ENCODE results near the gene ELMO3. TPM values are rescaled to one million over a fixed set of nuclear protein-coding genes. Genes with fewer than 3 reads are reported as not detected.

The ELMO3 gene
- total and polyA plus RNA-seq, 2 of the 13 experiments (the other 11 are each of a cell fraction or from before 2014, with no cell fraction given), result 2.6 to 4.0 TPM

- TF ChIP-seq POGZ (CRISPR knock-in tag; IDR thresholded peaks at IDR 0.05) (0 out of 2 replicates have a peak, but pooled peaks have one; percentile 11), HIVEP1 (CRISPR knock-in tag; IDR thresholded peaks at IDR 0.05) (0 out of 2 replicates have a peak, but pooled peaks have one; percentile 6), SALL2 (CRISPR knock-in tag; IDR thresholded peaks at IDR 0.05) (peak; percentile 63; the same call in 1 of the 2 replicates), BATF2 (CRISPR knock-in tag; IDR thresholded peaks at IDR 0.05) (peak; percentile 45; the same call in 1 of the 2 replicates), DMAP1 (CRISPR knock-in tag; IDR thresholded peaks at IDR 0.05) (peak; percentile 88; the same call in 1 of the 2 replicates), IRX3 (CRISPR knock-in tag; IDR thresholded peaks at IDR 0.05; ENCODE audit: borderline replicate concordance, low read depth) (no peak), FOXO1 (CRISPR knock-in tag; IDR thresholded peaks at IDR 0.05) (peak; percentile 5; the same call in 1 of the 2 replicates), MYNN (CRISPR knock-in tag; IDR thresholded peaks at IDR 0.05; ENCODE audit: low read depth) (no peak), ZGPAT (CRISPR knock-in tag; IDR thresholded peaks at IDR 0.05) (peak; percentile 62; the same call in 1 of the 2 replicates), EED (CRISPR knock-in tag; IDR thresholded peaks at IDR 0.05) (peak; percentile 7; the same call in 1 of the 2 replicates), THYN1 (CRISPR knock-in tag; IDR thresholded peaks at IDR 0.05; ENCODE audit: borderline replicate concordance, low read depth) (0 out of 2 replicates have a peak, but pooled peaks have one; percentile 53), ZNF572 (CRISPR knock-in tag; IDR thresholded peaks at IDR 0.05) (peak; percentile 95; the same call in 1 of the 2 replicates), ZNF274 (CRISPR knock-in tag; IDR thresholded peaks at IDR 0.05) (0 out of 2 replicates have a peak, but pooled peaks have one; percentile 41), ZSCAN20 (CRISPR knock-in tag; IDR thresholded peaks at IDR 0.05; ENCODE audit: borderline replicate concordance) (0 out of 2 replicates have a peak, but pooled peaks have one; percentile 30), GABPB1 (CRISPR knock-in tag; IDR thresholded peaks at IDR 0.05) (peak; percentile 74; the same call in 1 of the 2 replicates), TOPORS (CRISPR knock-in tag; IDR thresholded peaks at IDR 0.05) (0 out of 2 replicates have a peak, but pooled peaks have one; percentile 59), PRPF4 (IDR thresholded peaks at IDR 0.05; ENCODE audit: low read depth, low read length, poor library complexity, severe bottlenecking) (no peak), CHD2 (IDR thresholded peaks at IDR 0.05; ENCODE audit: low read depth, low read length) (no peak), ZNF790 (CRISPR knock-in tag; IDR thresholded peaks at IDR 0.05; ENCODE audit: borderline replicate concordance) (no peak), SP5 (CRISPR knock-in tag; IDR thresholded peaks at IDR 0.05; ENCODE audit: borderline replicate concordance, low read depth) (0 out of 2 replicates have a peak, but pooled peaks have one; percentile 36), E2F5 (CRISPR knock-in tag; conservative IDR thresholded peaks at IDR 0.05) (0 out of 2 replicates have a peak, but pooled peaks have one; percentile 26), POLR2A (IDR thresholded peaks at IDR 0.05; ENCODE audit: insufficient read depth in 1 of 2, low read depth in 2 of 2, low read length in 2 of 2) (peak; percentile 39 to 51; a peak in 2 of 4 replicates), TAF1 (CRISPR knock-in tag; IDR thresholded peaks at IDR 0.05) (peak; percentile 50; the same call in 1 of the 2 replicates), NFKB2 (CRISPR knock-in tag; IDR thresholded peaks at IDR 0.05; ENCODE audit: borderline replicate concordance) (peak; percentile 72; the same call in 1 of the 2 replicates), MXI1 (IDR thresholded peaks at IDR 0.05; ENCODE audit: borderline replicate concordance, low read depth, low read length) (peak; percentile 26; the same call in 1 of the 3 replicates), SETDB1 (CRISPR knock-in tag; IDR thresholded peaks at IDR 0.05; ENCODE audit: borderline replicate concordance) (0 out of 2 replicates have a peak, but pooled peaks have one; percentile 55), LBX2 (CRISPR knock-in tag; IDR thresholded peaks at IDR 0.05; ENCODE audit: borderline replicate concordance) (no peak), KLF9 (CRISPR knock-in tag; IDR thresholded peaks at IDR 0.05; ENCODE audit: low read depth) (no peak), BRD4 (CRISPR knock-in tag; IDR thresholded peaks at IDR 0.05) (no peak)
Observed at GRCh38 chr16:67150833-67151396, 48.0 kb upstream of the ELMO3 start, which contains the start of gene B3GNT9 (continued).

Measured in HepG2 (cell line).